Effector CD8-positive, alpha-beta T cell (primary cell): Measurements from ENCODE around the gene LRPPRC.
"Not testable (repeated sequence)": the region's sequence is repeated elsewhere in the genome, so short reads cannot be mapped to it uniquely, and the experiment has no call there.

Source experiments
- DNase-seq: peaks from one replicate; lab custom pipeline; 2025; lab: John Stamatoyannopoulos, UW

Gene LRPPRC

DNA sequence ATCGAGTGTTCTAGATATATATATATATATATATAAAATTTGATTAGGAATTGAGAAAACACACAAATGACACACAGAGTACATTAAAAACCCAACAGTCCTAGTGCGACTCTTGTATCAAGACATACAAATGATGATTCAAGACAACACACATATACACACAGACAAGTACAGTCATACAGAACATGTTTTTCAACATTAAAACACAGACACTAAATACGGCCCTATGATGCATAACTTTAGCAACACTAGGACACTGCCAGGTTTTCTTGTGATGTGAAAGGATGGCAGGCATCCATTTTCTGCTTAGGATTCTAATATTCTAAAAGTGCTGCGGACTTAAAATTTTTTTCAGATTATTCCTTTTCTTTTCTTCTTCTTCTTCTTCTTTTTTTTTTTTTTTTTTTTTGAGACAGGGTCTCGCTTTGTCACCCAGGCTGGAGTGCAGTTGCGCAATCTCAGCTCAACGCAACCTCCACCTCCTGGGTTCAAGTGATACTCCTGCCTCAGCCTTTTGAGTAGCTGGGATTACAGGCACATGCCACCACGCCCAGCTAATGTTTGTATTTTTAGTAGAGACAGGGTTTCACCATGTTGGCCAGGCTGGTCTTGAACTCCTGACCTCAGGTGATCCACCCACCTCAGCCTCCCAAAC is 84.5 kb downstream of the LRPPRC start:
- not testable (repeated sequence) for DNase-seq

DNA sequence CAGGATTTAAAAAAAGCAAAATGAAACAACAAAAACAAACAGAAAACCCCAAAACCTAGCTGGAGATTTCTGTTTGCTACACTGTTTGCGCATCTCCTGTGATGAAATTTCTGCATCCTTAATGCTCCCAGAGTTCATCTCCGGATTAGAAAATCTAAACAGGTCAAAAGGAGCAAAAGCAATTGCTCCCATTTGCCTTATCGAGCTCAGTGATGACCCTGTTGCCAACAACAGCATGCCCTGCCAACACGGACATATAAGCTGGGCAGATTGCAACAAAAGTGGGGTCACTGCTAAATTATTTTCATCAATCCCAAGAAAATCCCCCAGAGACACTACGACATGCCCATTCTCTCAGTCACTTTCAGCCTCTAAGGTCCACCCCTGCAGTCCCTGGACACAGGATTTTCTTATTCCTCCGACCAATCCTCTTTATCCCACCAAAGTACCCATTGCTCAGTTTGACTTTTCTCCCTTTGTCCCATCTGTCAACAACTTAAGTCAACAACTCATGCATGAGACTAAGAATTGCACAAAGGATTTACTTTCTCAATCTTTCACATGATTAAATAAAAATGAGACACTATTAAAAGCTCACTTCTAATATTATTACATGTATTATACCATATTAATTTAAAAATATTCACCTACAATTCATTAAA is 89.2 kb downstream of the LRPPRC start:
- no peak for DNase-seq

DNA sequence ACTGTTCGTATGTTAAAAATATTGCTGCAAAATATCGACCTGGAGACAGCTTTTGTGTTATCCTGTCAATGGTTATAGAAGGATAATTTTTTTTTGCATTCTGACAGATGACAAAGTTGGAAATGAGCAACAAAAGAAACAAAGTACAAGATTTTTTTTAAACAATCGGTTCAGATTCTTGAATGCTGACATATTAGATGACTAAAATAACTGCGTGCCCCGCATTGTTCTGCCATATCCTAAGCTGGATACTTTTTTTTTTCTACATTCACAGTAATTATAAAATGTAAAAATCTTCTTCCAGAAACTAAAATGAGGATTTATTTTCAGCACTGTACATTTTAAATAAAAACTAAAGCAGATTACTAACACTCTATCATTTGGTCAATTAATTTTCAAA is 89.9 kb downstream of the LRPPRC start:
- no peak for DNase-seq

DNA sequence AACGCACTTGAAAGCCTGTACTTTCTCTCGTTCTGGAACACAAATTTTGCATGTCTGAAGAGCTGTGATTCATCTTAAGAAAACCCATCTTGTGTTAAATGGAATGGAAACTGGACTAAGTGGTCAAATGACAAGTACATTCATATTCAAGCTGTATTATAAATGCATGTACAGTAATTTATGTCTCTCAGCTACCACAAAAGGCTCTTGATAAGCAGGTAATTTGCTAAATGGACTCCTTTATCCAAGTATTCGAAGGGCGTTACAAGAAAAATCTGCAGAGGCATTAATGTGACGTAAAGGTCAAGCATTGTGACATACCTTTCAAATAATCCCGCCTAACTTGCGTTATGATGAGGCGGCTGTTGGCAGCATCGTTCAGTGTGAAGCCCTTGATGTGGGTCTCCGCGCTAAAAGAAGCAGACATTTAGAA is 90.4 kb downstream of the LRPPRC start:
- DNase-seq: no peak

DNA sequence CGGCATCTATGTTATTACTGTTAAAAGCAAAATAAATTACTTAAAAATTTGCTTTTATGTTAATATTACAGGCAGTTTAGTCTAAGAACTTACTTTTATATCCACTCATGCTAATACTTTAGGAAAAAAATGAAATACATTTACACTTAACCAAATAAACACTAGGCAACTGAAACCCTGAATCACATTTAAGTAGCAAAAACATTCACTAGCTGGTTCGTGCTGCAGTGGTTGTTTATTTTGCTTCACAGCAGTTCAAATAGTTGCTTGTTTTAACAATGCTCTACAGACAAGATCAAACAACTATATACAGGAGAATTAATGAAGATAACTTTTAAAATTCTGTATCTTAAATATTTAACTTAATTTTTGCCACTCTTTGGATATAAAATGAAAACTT is 96.2 kb downstream of the LRPPRC start:
- no peak for DNase-seq

DNA sequence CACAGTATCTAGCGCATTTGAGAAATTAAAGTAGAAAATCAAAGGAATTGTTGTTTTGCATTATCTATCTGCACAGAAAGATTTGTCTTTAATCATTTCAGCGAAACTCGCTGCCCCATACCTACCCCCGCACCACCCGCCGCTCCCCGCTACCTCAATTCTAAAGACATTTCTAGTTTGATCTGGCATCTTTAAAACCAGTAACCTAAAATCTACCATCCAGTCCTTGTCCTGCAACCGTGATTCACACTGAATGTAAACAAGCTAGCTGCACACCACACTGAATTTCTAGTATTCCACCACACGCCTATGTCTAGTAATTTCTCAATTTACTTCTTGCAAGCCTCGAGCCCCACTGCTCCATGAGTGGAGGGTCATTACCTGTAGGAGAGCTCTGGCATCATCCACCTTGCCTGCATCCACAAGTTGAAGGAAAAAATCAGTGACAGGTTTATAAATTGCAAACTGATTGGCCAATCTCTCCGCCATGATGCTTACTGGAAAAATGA is 96.9 kb downstream of the LRPPRC start:
- DNase-seq: no peak

DNA sequence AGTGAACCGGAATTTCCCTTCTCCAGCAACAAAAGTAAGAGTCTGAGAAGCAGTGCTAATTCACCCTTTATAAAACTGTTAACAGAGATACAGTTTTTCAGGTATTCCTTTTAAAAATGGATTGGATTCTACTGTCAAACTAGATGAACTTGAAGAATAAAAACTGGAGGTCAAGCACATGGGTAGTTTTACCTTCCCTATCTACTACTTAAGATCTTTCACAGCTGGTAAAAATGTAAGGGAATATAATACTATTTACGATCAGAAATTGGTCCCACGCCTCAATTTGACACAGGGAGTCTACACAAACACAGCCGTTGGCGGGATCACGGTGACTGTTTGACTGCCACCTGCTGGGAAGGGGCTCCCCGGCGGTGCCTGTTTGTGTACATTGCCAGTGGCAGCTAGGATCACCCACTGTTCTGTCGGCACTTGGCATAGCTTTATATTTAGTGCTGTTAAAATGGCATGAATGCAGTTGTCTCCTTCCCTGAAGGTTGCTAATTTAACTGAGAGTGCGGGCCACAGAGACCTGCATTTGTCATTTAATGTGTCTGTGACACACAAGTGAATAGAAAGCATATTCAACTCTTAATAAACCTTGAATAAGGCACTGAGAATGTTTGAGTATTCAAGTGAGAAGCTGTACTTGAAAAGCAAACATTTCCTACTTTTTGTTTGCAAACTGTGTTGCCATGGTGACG is 97.5 kb downstream of the LRPPRC start:
- no peak for DNase-seq

DNA sequence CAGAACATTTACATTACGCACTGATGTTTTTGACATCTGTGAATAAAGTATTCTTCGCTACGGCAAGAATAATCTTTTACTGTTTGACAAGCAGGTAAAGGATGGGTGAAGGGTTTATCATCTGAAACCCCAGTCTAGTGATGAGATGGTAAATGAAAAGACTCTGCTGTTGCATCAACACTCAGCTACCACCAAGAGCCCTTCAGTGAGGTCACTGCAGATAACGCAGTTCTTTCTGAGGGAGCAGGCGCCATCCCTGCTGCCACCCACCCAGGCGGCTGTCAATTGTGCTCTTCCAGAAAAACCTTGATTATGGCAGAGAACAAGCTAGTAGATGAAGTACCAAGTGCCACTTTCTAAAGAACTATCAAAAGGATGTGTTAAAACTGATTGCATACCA is 98.3 kb downstream of the LRPPRC start:
- DNase-seq: no peak

DNA sequence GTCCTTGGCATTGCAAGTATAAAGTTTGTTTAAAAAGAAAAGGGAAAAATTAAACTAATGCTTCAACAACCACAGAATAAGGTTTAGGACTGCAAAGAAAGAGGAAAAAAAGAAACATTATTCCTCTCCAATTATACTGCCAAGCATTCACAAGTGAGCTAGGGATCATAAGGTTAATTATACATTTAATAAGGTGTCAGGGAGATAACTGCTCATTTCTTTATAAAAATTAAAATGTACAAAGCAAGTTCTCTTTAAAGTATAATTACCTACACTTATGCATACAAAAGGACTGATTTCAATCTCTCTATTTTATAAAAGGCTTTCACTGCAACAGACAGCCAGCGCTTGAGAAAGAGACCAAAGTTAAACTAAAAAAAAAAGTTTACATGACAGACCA is 98.9 kb downstream of the LRPPRC start:
- DNase-seq: no peak

DNA sequence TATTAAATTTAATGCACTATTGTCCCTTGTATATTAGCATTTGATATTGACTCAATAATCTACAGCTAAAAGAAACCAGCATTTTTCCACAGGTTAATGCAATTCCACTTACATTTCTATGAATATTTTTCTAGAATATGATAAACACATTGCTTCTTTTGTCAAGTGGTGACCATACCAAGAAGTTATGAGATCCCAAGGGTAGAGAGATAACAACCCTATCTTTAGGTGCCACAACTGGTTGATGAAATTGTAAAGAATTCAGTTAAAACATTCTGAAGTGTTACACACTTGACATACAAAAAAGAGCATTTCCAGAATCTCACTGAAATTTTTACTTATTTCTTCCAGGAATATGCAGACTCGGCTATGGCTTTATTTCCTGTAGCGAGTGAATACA is 101.0 kb downstream of the LRPPRC start:
- no peak for DNase-seq

DNA sequence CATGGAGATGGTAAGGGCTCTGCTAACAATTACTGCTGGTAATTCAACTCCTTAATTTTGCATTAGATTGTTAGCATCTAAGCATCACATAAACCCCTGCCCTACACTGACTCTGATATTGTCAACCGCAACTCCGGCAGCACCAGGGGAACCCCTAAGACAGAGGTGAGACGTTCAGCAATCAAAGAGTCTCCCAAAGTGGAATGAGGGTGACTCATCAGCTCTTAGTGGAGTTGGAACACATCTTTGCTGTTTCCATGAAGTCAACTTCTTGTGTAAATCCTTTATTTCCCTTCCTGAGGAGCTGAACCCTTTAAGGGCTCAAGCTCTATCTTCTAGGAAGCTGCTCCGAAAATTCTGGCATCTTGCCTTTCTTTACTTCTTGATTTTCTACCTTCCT is 104.9 kb downstream of the LRPPRC start:
- no peak for DNase-seq

DNA sequence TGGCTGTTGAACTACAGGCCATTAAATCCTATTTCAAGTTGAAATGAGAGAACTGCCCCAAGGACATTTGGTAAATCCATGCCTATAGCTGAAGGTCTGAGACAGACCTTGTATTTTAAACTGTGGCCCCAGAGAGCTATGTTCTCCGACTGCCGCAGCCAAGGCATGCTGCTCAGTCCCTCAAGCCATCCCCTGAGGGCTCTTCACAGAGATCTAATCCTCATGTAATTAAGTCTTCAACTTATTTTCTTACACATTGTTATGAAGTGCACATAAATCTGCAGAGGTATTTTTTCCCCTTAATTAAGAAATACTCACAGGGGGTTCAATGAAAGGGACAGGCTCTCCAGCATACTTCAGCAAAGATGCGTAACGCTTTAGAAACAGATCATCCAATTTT is 106.4 kb downstream of the LRPPRC start:
- DNase-seq: no peak

DNA sequence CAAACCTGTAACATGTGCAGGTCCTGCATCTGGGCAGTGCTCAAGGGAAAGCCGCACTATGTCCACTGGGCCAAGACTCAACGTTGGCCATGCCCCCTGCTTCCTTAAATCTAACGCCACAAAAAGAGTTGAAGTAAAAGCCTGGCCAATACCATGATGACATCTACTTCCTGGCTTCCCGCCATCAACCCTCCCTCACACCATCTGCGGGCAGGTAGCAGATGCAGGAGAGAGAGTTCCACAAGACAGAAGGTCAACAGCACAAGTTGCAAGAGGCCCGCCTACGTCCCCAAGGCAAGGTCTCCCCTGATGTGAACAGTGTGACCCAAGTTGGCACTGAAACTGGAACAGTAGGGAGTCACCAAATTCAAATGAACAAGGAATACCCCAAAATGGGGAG is 108.6 kb downstream of the LRPPRC start:
- no peak for DNase-seq

DNA sequence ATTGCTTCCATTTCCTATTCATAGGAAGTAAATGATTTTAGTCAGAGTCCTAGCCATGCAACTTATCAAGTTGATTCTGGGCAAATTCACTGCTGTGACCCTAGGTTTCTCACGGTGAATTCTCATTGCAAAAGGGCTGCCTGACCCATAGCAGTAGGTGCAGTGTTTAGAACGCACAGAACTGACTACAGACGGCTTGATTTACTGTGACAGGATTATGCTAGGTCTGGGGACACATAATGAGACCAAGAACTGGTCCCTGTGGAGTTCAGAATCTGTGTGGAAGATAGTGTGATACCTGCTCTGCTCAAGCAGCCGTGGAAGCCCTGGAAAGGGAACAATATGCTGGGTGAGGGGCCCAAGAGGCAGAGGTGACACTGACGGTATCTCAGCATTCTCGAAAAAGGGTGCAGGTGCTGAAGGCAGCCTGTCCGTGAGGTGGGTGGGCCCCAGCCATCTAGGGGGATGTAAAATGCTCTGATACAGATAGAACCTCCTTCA is 110.6 kb downstream of the LRPPRC start:
- no peak for DNase-seq

DNA sequence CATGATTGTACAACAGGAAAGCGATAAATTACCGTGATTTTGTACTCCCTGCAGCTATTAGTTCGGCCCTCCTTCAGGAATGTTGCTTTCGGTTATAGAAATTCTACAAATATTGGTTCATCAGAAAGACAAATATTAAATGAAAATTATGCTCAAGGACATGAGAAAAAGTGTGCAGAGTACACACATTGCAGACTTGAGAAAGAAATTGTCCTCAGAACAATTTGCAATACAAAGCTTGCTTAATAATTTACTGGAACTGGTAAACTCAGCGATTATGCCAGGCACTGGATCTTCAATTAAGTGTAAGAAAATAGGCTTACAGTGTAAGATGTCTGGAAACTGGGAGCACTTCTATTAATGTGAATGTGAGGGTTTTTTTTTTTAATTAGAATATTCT is 111.1 kb downstream of the LRPPRC start:
- no peak for DNase-seq

DNA sequence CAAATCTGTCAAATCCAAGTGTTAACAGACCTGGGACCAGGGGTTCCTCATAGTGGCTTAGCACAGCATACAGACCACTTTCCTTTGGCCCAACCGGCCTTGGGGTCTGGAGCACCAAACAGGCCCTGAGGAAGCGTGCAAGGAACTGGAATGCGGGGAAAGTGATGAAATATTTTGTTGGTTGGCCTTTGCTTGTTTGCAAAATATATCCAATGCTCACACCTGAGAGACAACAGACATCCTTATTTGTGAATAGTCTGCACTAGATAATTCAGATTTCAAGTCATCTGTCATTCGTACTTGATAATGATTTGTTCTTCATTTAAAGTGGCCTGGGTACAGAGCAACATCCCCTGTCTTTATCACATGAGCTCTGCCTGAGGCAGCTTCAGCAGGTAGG is 113.5 kb downstream of the LRPPRC start:
- DNase-seq: no peak

DNA sequence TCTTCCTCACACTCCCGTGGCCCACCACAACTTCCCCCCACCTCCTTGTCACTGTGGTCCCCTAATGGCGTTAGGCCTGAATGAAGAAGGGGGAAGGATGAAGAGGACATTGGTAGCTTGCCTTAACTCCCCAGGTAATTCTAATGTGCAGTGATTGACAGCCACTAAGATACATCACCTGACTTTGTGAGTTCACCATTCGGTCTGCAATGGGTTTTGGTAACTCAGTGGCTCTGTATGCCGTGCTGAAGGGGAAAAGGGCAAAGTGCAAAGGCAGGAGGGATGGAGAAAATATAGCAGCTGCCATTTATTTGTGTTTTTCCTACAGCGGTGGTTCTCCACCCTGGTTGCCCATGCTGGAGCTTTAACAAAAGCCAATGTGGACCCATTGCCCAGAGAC is 114.8 kb downstream of the LRPPRC start:
- no peak for DNase-seq

DNA sequence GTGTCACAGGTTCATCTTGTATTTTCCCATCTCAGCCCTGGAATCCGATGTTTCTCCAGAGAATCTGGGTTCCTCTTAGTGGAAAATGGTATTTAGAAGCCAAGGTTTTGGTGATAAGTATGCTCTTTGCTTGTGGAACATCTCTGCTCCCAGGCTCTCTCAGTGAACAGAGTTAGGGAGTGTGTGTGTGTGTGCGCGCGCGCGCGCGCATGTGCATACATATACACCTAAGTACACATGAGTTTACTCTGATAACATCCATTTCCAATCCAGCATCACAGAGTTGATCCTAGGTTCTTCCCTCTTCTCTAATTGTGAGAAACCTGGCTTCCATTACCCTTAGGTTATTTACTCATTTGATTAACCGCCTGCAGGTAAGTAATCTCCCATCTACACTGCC is 115.3 kb downstream of the LRPPRC start:
- DNase-seq: no peak

DNA sequence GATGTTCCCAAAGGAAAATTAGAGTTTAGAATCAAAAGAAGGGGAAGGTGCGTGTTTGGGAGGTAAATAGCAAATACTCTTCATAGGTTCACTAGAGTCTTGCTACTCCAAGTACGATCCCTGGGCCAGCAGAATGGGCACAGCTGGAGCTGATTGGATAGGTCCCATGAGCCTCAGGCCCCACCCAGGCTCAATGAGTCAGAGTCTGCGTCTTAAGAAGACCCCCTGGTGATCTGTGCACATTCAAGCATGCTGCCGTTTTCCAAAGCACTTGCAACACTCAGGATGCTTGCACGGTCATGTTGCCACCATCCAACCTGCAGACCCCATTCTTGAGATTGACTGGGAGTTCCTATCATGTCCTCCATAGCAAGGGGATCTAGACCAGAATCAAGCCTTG is 116.5 kb downstream of the LRPPRC start:
- no peak for DNase-seq

DNA sequence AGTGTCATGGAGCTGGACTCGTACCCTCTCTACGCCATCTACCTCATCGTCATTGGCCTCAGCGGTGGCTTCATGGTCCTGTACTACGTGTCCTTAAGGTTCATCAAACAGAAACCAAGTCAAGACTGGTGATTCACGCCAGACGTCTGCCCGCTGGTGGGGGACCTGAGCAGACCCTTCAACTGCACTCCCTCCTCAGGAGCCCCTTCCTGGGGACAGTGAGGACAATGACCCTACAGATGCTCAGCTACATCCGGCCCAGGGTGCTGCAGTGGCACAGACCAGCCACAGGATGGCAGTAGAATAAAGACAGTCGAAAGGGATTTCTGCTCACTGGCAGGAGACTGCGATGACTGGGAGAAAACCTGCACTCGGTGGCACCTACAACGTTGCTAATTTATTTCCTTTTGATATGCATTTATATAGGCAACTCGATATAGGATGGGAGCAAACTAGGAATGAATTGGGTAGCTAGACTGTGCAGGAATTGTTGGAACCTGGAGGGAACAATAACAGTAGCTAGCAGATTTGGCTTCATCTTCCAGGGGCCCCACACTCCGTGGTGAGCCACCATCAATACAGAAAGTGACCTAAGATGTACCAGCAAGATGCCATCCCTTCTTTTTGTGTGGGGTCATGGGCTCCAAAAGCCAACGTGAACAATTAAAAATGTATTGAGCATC is 117.9 kb downstream of the LRPPRC start:
- peak; percentile 24 for DNase-seq

DNA sequence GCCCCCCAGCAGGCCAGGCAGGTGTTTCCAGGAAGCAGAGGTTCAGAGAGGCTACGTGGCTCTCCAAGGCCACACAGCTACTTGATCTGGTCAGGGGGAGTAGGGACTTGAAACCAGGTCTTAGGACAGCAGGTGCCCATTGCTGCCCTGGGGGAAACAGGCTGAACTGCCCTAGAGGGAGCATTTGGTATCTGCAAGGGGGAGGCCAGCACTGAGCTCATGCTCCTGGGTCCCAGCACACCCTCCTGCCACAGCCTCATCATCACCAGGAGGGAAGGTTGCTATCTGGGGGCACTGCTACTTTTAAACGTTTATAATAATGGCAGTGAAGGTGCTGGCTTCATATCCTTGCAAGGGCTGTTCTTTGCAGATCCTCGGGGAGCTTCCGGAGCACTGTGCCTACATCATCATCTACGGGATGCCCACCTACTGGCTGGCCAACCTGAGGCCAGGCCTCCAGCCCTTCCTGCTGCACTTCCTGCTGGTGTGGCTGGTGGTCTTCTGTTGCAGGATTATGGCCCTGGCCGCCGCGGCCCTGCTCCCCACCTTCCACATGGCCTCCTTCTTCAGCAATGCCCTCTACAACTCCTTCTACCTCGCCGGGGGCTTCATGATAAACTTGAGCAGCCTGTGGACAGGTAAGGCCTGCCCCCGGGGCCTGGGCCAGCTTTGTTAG is 120.9 kb downstream of the LRPPRC start:
- no peak for DNase-seq

DNA sequence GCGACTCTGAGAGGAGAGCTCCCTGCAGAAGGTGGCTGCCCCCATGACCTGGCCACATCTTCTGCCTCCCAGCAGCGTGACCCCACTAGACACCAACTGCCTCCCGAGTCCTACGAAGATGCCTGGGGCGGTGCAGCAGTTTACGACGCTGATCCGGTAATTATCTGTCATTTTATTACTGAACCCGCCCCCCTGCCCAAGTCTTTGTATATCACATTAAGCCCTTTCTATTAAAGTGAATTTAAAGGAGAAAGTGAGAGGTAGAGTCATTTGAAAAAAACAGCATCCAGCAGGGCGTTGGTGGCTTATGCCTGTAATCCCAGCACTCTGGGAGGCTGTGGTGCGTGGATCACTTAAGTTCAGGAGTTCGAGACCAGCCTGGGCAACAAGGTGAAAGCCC is 123.6 kb downstream of the LRPPRC start:
- no peak for DNase-seq
